HCT116 (cell line): ENCODE results near the gene PAX1. TPM values are rescaled to one million over a fixed set of nuclear protein-coding genes. Genes with fewer than 3 reads are reported as not detected.

Experiments
- ATAC-seq: fragments of 200-7000 bp; cut with Tn5 transposase; 2 replicates; pipeline ENCODE4 v1.9.1; 2020; ENCODE audit warnings: mild to moderate bottlenecking, moderate library complexity
- BruUV-seq: library from RNA; stranded (reverse); fragments of 400-500 nt; replicated peaks from 2 replicates; lab custom pipeline; 2021; lab: Mats Ljungman, UMichigan
- CTCF ChIA-PET: fragments of 300-600 bp; sonication (Branson Sonifier 250); formaldehyde crosslinking; loops from one replicate; lab custom pipeline; 2021; ENCODE audit warnings: antibody characterized with exemption; lab: Charles Lee
- POLR2A ChIA-PET: fragments of 300-600, 350-600 bp; sonication (Branson Sonifier 250); formaldehyde crosslinking; loops from one replicate; lab custom pipeline; 2021; ENCODE audit warnings: antibody characterized with exemption; lab: Charles Lee
- RAD21 ChIA-PET, 2 experiments: fragments of 300-600 bp; sonication (Branson Sonifier 250); formaldehyde crosslinking; loops; one replicate each; lab custom pipeline; 2023; ENCODE audit warnings: low total read pairs in 2 of 2; ENCODE audit not compliant: uncharacterized antibody in 2 of 2, unreplicated experiment in 2 of 2, low non-redundant PET in 1 of 2; lab: Charles Lee
- DNase-seq: peaks from one replicate; pipeline ENCODE4 v3.0.0-alpha.2; 2010; ENCODE audit warnings: low read depth, low spot score
- H2AFZ ChIP-seq: fragments of 200-600 bp; shearing (Covaris generic), sonication (generic); 2 replicates; pipeline ENCODE4 v1.6.1; 2017; ENCODE audit warnings: low read depth, mixed run types, mixed read lengths, antibody characterized with exemption, low read length; ENCODE audit not compliant: poor library complexity, severe bottlenecking
- H3K27ac ChIP-seq: 2 replicates; pipeline ENCODE4 v1.5.1; 2012; ENCODE audit warnings: low read depth, low read length
- H3K27me3 ChIP-seq: fragments of 200-600 bp; sonication (generic); 2 replicates; pipeline ENCODE4 v1.6.1; 2016; ENCODE audit warnings: mixed run types, low read length, mixed read lengths; ENCODE audit not compliant: insufficient read depth
- H3K36me3 ChIP-seq, 2 experiments: fragments of 200-500 bp in 1 of 2; fragments of 200-600 bp in 1 of 2; sonication (Bioruptor generic) in 1 of 2; sonication (generic) in 1 of 2; 2 replicates each; pipeline versions ENCODE4 v1.5.1 to v1.6.1; 2014 to 2016; ENCODE audit warnings: low read length in 2 of 2, inconsistent platforms in 1 of 2, mixed read lengths in 1 of 2, mixed run types in 1 of 2; ENCODE audit not compliant: insufficient read depth in 2 of 2, control insufficient read depth in 1 of 2
- H3K4me1 ChIP-seq, 2 experiments: fragments of 200-600 bp in 1 of 2; sonication (generic) in 1 of 2; 2 replicates each; pipeline versions ENCODE4 v1.5.1 to v1.6.1; 2012 to 2017; ENCODE audit warnings: low read length in 2 of 2, inconsistent platforms in 1 of 2, mild to moderate bottlenecking in 1 of 2, mixed read lengths in 1 of 2, mixed run types in 1 of 2, moderate library complexity in 1 of 2; ENCODE audit not compliant: insufficient read depth in 2 of 2, control insufficient read depth in 1 of 2
- H3K4me2 ChIP-seq: fragments of 200-600 bp; sonication (generic); 2 replicates; pipeline ENCODE4 v1.6.1; 2017; ENCODE audit warnings: mixed run types, low read length, mixed read lengths
- H3K4me3 ChIP-seq, 2 experiments: fragments of 200-600 bp in 1 of 2; sonication (generic) in 1 of 2; replicated peaks in 1 of 2; 2 replicates each; pipeline ENCODE4 v1.5.1; 2011 to 2016; ENCODE audit warnings: low read length in 2 of 2, control low read depth in 1 of 2, low read depth in 1 of 2, mild to moderate bottlenecking in 1 of 2, mixed read lengths in 1 of 2, mixed run types in 1 of 2
- H3K79me2 ChIP-seq: fragments of 200-600 bp; sonication (generic); 2 replicates; pipeline ENCODE4 v1.6.1; 2017; ENCODE audit warnings: mild to moderate bottlenecking, mixed run types, low read length, moderate library complexity, mixed read lengths; ENCODE audit not compliant: insufficient read depth
- H3K9ac ChIP-seq: fragments of 200-600 bp; sonication (generic); 2 replicates; pipeline ENCODE4 v1.6.1; 2016; ENCODE audit warnings: low read length, mixed read lengths
- H3K9me2 ChIP-seq: fragments of 200-600 bp; sonication (generic), shearing (Covaris generic); 2 replicates; pipeline ENCODE4 v1.6.1; 2017; ENCODE audit warnings: mixed run types, mild to moderate bottlenecking, moderate library complexity; ENCODE audit not compliant: insufficient read depth
- H3K9me3 ChIP-seq, 2 experiments: fragments of 200-500 bp in 1 of 2; fragments of 200-600 bp in 1 of 2; sonication (Bioruptor generic) in 1 of 2; sonication (generic) in 1 of 2; 2 replicates each; pipeline ENCODE4 v1.6.1; 2014 to 2017; ENCODE audit warnings: low read length in 2 of 2, mixed read lengths in 2 of 2, inconsistent platforms in 1 of 2, low read depth in 1 of 2, mild to moderate bottlenecking in 1 of 2, mixed run types in 1 of 2, moderate library complexity in 1 of 2; ENCODE audit not compliant: control insufficient read depth in 1 of 2, insufficient read depth in 1 of 2
- H4K20me1 ChIP-seq: fragments of 200-600 bp; sonication (generic), shearing (Covaris generic); 2 replicates; pipeline ENCODE4 v1.6.1; 2017; ENCODE audit warnings: mixed run types, mild to moderate bottlenecking, moderate library complexity; ENCODE audit not compliant: insufficient read depth
- CEBPB ChIP-seq: IDR thresholded peaks from 2 replicates; pipeline ENCODE4 v1.6.1; 2012; ENCODE audit warnings: low read depth
- CTCF ChIP-seq, 3 experiments: fragments of 200-600 bp in 1 of 3; sonication (generic) in 1 of 3; IDR thresholded peaks in 2 of 3; conservative IDR thresholded peaks in 1 of 3; 2 replicates each; pipeline ENCODE4 v1.5.1; 2012 to 2017; ENCODE audit warnings: low read depth in 2 of 3, low read length in 2 of 3, antibody characterized with exemption in 1 of 3, borderline replicate concordance in 1 of 3, control low read depth in 1 of 3, mild to moderate bottlenecking in 1 of 3, mixed read lengths in 1 of 3, mixed run types in 1 of 3, moderate library complexity in 1 of 3; ENCODE audit not compliant: insufficient read depth in 1 of 3
- EGR1 ChIP-seq: IDR thresholded peaks from 2 replicates; pipeline ENCODE4 v1.6.1; 2012; ENCODE audit warnings: low read depth
- ELF1 ChIP-seq: IDR thresholded peaks from 2 replicates; pipeline ENCODE4 v1.6.1; 2012; ENCODE audit warnings: low read depth, borderline replicate concordance
- EZH2phosphoT487 ChIP-seq: fragments of 200-600 bp; IDR thresholded peaks from 2 replicates; pipeline ENCODE4 v1.6.1; 2018; ENCODE audit warnings: antibody characterized with exemption, borderline replicate concordance
- FOSL1 ChIP-seq: IDR thresholded peaks from 2 replicates; pipeline ENCODE4 v1.6.1; 2012; ENCODE audit warnings: low read depth
- JUND ChIP-seq: IDR thresholded peaks from 2 replicates; pipeline ENCODE4 v1.6.1; 2012
- MAX ChIP-seq: IDR thresholded peaks from 2 replicates; pipeline ENCODE4 v1.6.1; 2012
- RAD21 ChIP-seq: IDR thresholded peaks from 2 replicates; pipeline ENCODE4 v1.6.1; 2012; ENCODE audit warnings: low read depth, mild to moderate bottlenecking
- SIN3A ChIP-seq: IDR thresholded peaks from 2 replicates; pipeline ENCODE4 v1.6.1; 2012; ENCODE audit warnings: low read depth
- SP1 ChIP-seq: IDR thresholded peaks from 2 replicates; pipeline ENCODE4 v1.6.1; 2012; ENCODE audit warnings: low read depth
- ZBTB33 ChIP-seq: IDR thresholded peaks from 2 replicates; pipeline ENCODE4 v1.6.1; 2011; ENCODE audit warnings: mild to moderate bottlenecking, low read length, moderate library complexity; ENCODE audit not compliant: insufficient replicate concordance; ENCODE audit errors: extremely low read depth
- ZFX ChIP-seq: fragments of 450-650 bp; IDR thresholded peaks from 2 replicates; pipeline ENCODE4 v1.6.1; 2017
- intact Hi-C: fragments of 100-400 bp; cut with micrococcal nuclease; formaldehyde crosslinking; loops from 2 replicates; pipeline ENCODE4 v1.10.0; 2022
- total RNA-seq: library from RNA; stranded (reverse); gene quantifications from one replicate; pipeline ENCODE4 v1.2.1, GENCODE V29; 2021; ENCODE audit not compliant: unreplicated experiment

PAX1 gene
- total RNA-seq, 1 experiment from 2014 or later, result not detected

GRCh38 chr20:21715193-21715881, 9.9 kb downstream of the PAX1 start (continued):
- no peak for TF ChIP-seq CEBPB
- no peak for TF ChIP-seq EGR1
- TF ChIP-seq SIN3A, result no peak
- no peak for TF ChIP-seq RAD21
- TF ChIP-seq, all 23 proteins: peak for 0

- H3K79me2 ChIP-seq, result no peaks in the 10 kb centered on the region
- intact Hi-C loops, result loop anchor here (1.0 to 2.0 kb wide), 3 partner anchors 529 to 593 kb away; no protein-coding TSS in a partner anchor
- H3K27ac ChIP-seq, result no peak overlapping the region
- no peaks in the 10 kb centered on the region for H3K9me2 ChIP-seq
- H2AFZ ChIP-seq, result no peak overlapping the region
- ChIA-PET POLR2A (no interaction called here), RAD21 (interaction anchor here (0.7 kb wide), 2 partner anchors 566 to 595 kb away, joined by 3 to 4 read pairs; no protein-coding TSS in a partner anchor), CTCF (interaction anchor here (0.7 to 1.7 kb wide), 12 partner anchors 10 to 1622 kb away, joined by 3 to 15 read pairs (median 5); no protein-coding TSS in a partner anchor)
- no peak overlapping the region for H3K4me3 ChIP-seq
- TF ChIP-seq MAX, result no peak
- TF ChIP-seq JUND, result no peak
- TF ChIP-seq RAD21, result peak; percentile 45
- no peak for TF ChIP-seq FOSL1
- TF ChIP-seq CTCF (IDR thresholded peaks at IDR 0.05 in 2 of 3, conservative IDR thresholded peaks at IDR 0.05 in 1 of 3; ENCODE audit: borderline replicate concordance in 1 of 3, insufficient read depth in 1 of 3, low read depth in 2 of 3, low read length in 2 of 3), result peak; percentile 25 to 79 (median 57); a peak in 4 of 6 replicates
- no peak for TF ChIP-seq ELF1
- TF ChIP-seq ZBTB33, result no peak
- TF ChIP-seq SP1, result no peak
- TF ChIP-seq EGR1, result no peak
- no peak for TF ChIP-seq ZFX
- TF ChIP-seq EZH2phosphoT487, result no peak
- ATAC-seq (0 out of 2 replicates have a peak, but pooled peaks have one; percentile 46), DNase-seq (peak; percentile 35)
- no peaks in the 10 kb centered on the region for H4K20me1 ChIP-seq
- peaks cover 10% of the 10 kb centered on the region; the same call in 1 of the 2 replicates for H3K27me3 ChIP-seq
- H3K4me2 ChIP-seq, result no peak overlapping the region
- no peaks in the 10 kb centered on the region for H3K36me3 ChIP-seq
- BruUV-seq, result no TSS peak
- peaks cover 0 to 4% of the 10 kb centered on the region in 2 experiments; a peak in 1 of 4 replicates for H3K9me3 ChIP-seq
- no peaks in the 10 kb centered on the region for H3K4me1 ChIP-seq
- no peak overlapping the region for H3K9ac ChIP-seq
These were observed 14.2 kb downstream of the PAX1 start for GRCh38 chr20:21719592-21720214.
